ENCODE results near the gene KCNQ2. TPM values are rescaled to one million over a fixed set of nuclear protein-coding genes. Genes with fewer than 3 reads are reported as not detected.

KCNQ2 gene
- total and polyA plus RNA-seq, 10 of the 15 experiments (the other 5 are each of a cell fraction or from before 2014, with no cell fraction given): 0.06 to 0.49 (median 0.26) TPM; not detected in 7

DNA sequence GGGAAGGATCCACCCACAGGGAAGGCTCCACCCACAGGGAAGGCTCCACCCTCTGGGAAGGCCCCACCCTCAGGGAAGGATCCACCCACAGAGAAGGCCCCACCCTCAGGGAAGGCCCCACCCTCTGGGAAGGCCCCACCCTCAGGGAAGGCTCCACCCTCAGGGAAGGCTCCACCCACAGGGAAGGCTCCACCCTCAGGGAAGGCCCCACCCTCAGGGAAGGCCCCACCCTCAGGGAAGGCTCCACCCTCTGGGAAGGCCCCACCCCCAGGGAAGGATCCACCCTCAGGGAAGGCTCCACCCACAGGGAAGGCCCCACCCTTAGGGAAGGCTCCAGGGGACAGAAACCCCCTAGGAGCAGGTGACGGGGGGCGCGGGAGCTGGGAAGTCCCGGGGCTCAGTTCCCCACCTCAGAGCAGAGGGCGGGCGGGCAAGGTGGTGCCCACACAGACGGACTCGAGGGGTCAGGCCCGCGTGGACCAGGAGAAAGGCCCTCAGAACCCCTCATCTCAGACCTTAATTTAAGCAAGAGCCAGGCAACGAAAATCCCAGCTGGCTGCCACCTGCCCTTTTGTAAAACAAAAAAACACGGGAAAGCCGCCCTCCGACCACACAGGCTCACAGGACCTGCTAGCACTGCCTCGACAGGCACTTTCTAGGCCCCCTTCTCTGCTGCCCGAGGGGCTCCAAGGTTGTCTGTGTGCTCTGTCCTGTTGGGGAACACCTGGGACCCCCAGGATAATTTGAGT is 39.7 kb downstream of the KCNQ2 start:
- no peak overlapping the region for H2AFZ ChIP-seq (ENCODE audit: control insufficient read depth, low read depth, low read length)
- TF ChIP-seq CREM (IDR thresholded peaks at IDR 0.05; ENCODE audit: low read depth): no peak
- TF ChIP-seq, protein P1, sequence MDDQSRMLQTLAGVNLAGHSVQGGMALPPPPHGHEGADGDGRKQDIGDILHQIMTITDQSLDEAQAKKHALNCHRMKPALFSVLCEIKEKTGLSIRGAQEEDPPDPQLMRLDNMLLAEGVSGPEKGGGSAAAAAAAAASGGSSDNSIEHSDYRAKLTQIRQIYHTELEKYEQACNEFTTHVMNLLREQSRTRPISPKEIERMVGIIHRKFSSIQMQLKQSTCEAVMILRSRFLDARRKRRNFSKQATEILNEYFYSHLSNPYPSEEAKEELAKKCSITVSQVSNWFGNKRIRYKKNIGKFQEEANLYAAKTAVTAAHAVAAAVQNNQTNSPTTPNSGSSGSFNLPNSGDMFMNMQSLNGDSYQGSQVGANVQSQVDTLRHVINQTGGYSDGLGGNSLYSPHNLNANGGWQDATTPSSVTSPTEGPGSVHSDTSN (IDR thresholded peaks at IDR 0.05; ENCODE audit: insufficient replicate concordance, low read depth, low read length): no peak
- TF ChIP-seq, protein P2, sequence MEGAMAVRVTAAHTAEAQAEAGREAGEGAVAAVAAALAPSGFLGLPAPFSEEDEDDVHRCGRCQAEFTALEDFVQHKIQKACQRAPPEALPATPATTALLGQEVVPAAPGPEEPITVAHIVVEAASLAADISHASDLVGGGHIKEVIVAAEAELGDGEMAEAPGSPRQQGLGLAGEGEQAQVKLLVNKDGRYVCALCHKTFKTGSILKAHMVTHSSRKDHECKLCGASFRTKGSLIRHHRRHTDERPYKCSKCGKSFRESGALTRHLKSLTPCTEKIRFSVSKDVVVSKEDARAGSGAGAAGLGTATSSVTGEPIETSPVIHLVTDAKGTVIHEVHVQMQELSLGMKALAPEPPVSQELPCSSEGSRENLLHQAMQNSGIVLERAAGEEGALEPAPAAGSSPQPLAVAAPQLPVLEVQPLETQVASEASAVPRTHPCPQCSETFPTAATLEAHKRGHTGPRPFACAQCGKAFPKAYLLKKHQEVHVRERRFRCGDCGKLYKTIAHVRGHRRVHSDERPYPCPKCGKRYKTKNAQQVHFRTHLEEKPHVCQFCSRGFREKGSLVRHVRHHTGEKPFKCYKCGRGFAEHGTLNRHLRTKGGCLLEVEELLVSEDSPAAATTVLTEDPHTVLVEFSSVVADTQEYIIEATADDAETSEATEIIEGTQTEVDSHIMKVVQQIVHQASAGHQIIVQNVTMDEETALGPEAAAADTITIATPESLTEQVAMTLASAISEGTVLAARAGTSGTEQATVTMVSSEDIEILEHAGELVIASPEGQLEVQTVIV (IDR thresholded peaks at IDR 0.05; ENCODE audit: borderline replicate concordance, partially characterized antibody): no peak
- no peak for FAIRE-seq
- H3K9me3 ChIP-seq (replicated peaks; ENCODE audit: control insufficient read depth, insufficient read depth, low read length): no peaks in the 10 kb centered on the region; the same call in 2 of the 3 replicates
- H3K79me2 ChIP-seq (ENCODE audit: control insufficient read depth, insufficient read depth, low read length): no peaks in the 10 kb centered on the region
- H4K20me1 ChIP-seq (ENCODE audit: control insufficient read depth, insufficient read depth): no peaks in the 10 kb centered on the region
- 60% methylated on average over 16 of the region's 16 CpGs for WGBS (ENCODE audit: insufficient coverage, insufficient replicate concordance, low lambda C conversion rate, missing lambda C conversion rate)
- in situ Hi-C loops (cut with MboI): no loop called here
- ChIA-PET POLR2A (no interaction called here), RAD21 (ENCODE audit: unreplicated experiment) (interaction anchor here (0.6 kb wide), 1 partner anchor 9 kb away, joined by 3 read pairs; no protein-coding TSS in a partner anchor), SMC1A (ENCODE audit: uncharacterized antibody, unreplicated experiment) (no interaction called here), CTCF (interaction anchor here (1.0 kb wide), 1 partner anchor 105 kb away, joined by 3 read pairs; the partner anchor contains the start of gene PTK6)
- no peaks in the 10 kb centered on the region; the same call in 1 of the 2 replicates for H3K4me1 ChIP-seq (ENCODE audit: control insufficient read depth, insufficient read depth, low read length)
- H3K4me2 ChIP-seq (ENCODE audit: control insufficient read depth, insufficient read depth): 0 out of 2 replicates have a peak overlapping the region, but pooled peaks have one; percentile 7
- ATAC-seq: no peak
- DNase-seq (ENCODE audit: low read depth, low spot score): no peak
- intact Hi-C loops (cut with micrococcal nuclease; ENCODE audit: unreplicated experiment): no loop called here
- H3K4me3 ChIP-seq: no peak overlapping the region
- no TSS peak for BruUV-seq (replicated peaks)
- no peak overlapping the region for H3K27ac ChIP-seq (ENCODE audit: control insufficient read depth, insufficient read depth)
- H3K27me3 ChIP-seq (replicated peaks in 1 of 2; ENCODE audit: control insufficient read depth in 2 of 2, insufficient read depth in 2 of 2, low read length in 1 of 2): no peaks in the 10 kb centered on the region
- H3K36me3 ChIP-seq (ENCODE audit: control insufficient read depth in 2 of 2, insufficient read depth in 2 of 2, low read length in 1 of 2): no peaks in the 10 kb centered on the region
- H3K9ac ChIP-seq (ENCODE audit: control insufficient read depth, insufficient read depth, low read length): no peak overlapping the region
